ENCODE results near the gene SLC25A29.

The SLC25A29 gene

GRCh38 chr14:100330388-100330931 lies 24.2 kb upstream of the SLC25A29 start:
- no peak for DNase-seq (ENCODE audit: low read depth, low spot score)
- no peaks in the 10 kb centered on the region for H3K4me1 ChIP-seq (ENCODE audit: control insufficient read depth, insufficient read depth, low read length)
- H3K9me3 ChIP-seq (ENCODE audit: control insufficient read depth, insufficient read depth, low read length) = no peaks in the 10 kb centered on the region
- WGBS (ENCODE audit: insufficient coverage, insufficient read length) = no CpG with 5 or more reads among the region's 13 CpGs
- H3K27me3 ChIP-seq (ENCODE audit: control insufficient read depth, insufficient read depth, low read length) = no peaks in the 10 kb centered on the region
- H3K27ac ChIP-seq (ENCODE audit: low read length) = no peak overlapping the region
- H3K4me3 ChIP-seq (ENCODE audit: low read length) = no peak overlapping the region
- H3K36me3 ChIP-seq (ENCODE audit: control insufficient read depth, insufficient read depth, low read length) = peaks cover 10% of the 10 kb centered on the region; the same call in 1 of the 2 replicates

- H3K9me3 ChIP-seq (ENCODE audit: control insufficient read depth, insufficient read depth, low read length) = no peaks in the 10 kb centered on the region
- DNase-seq (ENCODE audit: low read depth, low spot score) = no peak
- H3K4me1 ChIP-seq (ENCODE audit: control insufficient read depth, insufficient read depth, low read length) = no peaks in the 10 kb centered on the region
- H3K27me3 ChIP-seq (ENCODE audit: control insufficient read depth, insufficient read depth, low read length) = no peaks in the 10 kb centered on the region
- H3K4me3 ChIP-seq (ENCODE audit: low read length) = no peak overlapping the region
- peaks cover 9% of the 10 kb centered on the region; the same call in 1 of the 2 replicates for H3K36me3 ChIP-seq (ENCODE audit: control insufficient read depth, insufficient read depth, low read length)
- H3K27ac ChIP-seq (ENCODE audit: low read length) = no peak overlapping the region
- no CpG with 5 or more reads among the region's 11 CpGs for WGBS (ENCODE audit: insufficient coverage, insufficient read length)
Measured at GRCh38 chr14:100330007-100330344, 23.7 kb upstream of the SLC25A29 start.

- no peak for DNase-seq (ENCODE audit: low read depth, low spot score)
- 0 out of 2 replicates have a peak, but pooled peaks cover 6% of the 10 kb centered on the region for H3K36me3 ChIP-seq (ENCODE audit: control insufficient read depth, insufficient read depth, low read length)
- WGBS (ENCODE audit: insufficient coverage, insufficient read length) = no CpG with 5 or more reads among the region's 36 CpGs
- no peak overlapping the region for H3K4me3 ChIP-seq (ENCODE audit: low read length)
- H3K4me1 ChIP-seq (ENCODE audit: control insufficient read depth, insufficient read depth, low read length) = no peaks in the 10 kb centered on the region
- no peak overlapping the region for H3K27ac ChIP-seq (ENCODE audit: low read length)
- no peaks in the 10 kb centered on the region for H3K27me3 ChIP-seq (ENCODE audit: control insufficient read depth, insufficient read depth, low read length)
- H3K9me3 ChIP-seq (ENCODE audit: control insufficient read depth, insufficient read depth, low read length) = no peaks in the 10 kb centered on the region
Measured at GRCh38 chr14:100329233-100330006, 23.2 kb upstream of the SLC25A29 start.

GRCh38 chr14:100328495-100329163 lies 22.4 kb upstream of the SLC25A29 start:
- DNase-seq (ENCODE audit: low read depth, low spot score) = no peak
- H3K36me3 ChIP-seq (ENCODE audit: control insufficient read depth, insufficient read depth, low read length) = 0 out of 2 replicates have a peak, but pooled peaks cover 3% of the 10 kb centered on the region
- no peaks in the 10 kb centered on the region for H3K9me3 ChIP-seq (ENCODE audit: control insufficient read depth, insufficient read depth, low read length)
- no peaks in the 10 kb centered on the region for H3K27me3 ChIP-seq (ENCODE audit: control insufficient read depth, insufficient read depth, low read length)
- H3K27ac ChIP-seq (ENCODE audit: low read length) = no peak overlapping the region
- no CpG with 5 or more reads among the region's 32 CpGs for WGBS (ENCODE audit: insufficient coverage, insufficient read length)
- no peak overlapping the region for H3K4me3 ChIP-seq (ENCODE audit: low read length)
- H3K4me1 ChIP-seq (ENCODE audit: control insufficient read depth, insufficient read depth, low read length) = no peaks in the 10 kb centered on the region

GRCh38 chr14:100327128-100327527 lies 20.9 kb upstream of the SLC25A29 start:
- no CpG with 5 or more reads among the region's 24 CpGs for WGBS (ENCODE audit: insufficient coverage, insufficient read length)
- no peaks in the 10 kb centered on the region for H3K4me1 ChIP-seq (ENCODE audit: control insufficient read depth, insufficient read depth, low read length)
- H3K27ac ChIP-seq (ENCODE audit: low read length) = no peak overlapping the region
- no peaks in the 10 kb centered on the region for H3K9me3 ChIP-seq (ENCODE audit: control insufficient read depth, insufficient read depth, low read length)
- DNase-seq (ENCODE audit: low read depth, low spot score) = no peak
- H3K4me3 ChIP-seq (ENCODE audit: low read length) = no peak overlapping the region
- no peaks in the 10 kb centered on the region for H3K27me3 ChIP-seq (ENCODE audit: control insufficient read depth, insufficient read depth, low read length)
- H3K36me3 ChIP-seq (ENCODE audit: control insufficient read depth, insufficient read depth, low read length) = no peaks in the 10 kb centered on the region

- no peak for DNase-seq (ENCODE audit: low read depth, low spot score)
- H3K27me3 ChIP-seq (ENCODE audit: control insufficient read depth, insufficient read depth, low read length) = no peaks in the 10 kb centered on the region
- H3K36me3 ChIP-seq (ENCODE audit: control insufficient read depth, insufficient read depth, low read length) = no peaks in the 10 kb centered on the region
- H3K9me3 ChIP-seq (ENCODE audit: control insufficient read depth, insufficient read depth, low read length) = no peaks in the 10 kb centered on the region
- no peak overlapping the region for H3K4me3 ChIP-seq (ENCODE audit: low read length)
- no CpG with 5 or more reads among the region's 13 CpGs for WGBS (ENCODE audit: insufficient coverage, insufficient read length)
- H3K4me1 ChIP-seq (ENCODE audit: control insufficient read depth, insufficient read depth, low read length) = no peaks in the 10 kb centered on the region
- no peak overlapping the region for H3K27ac ChIP-seq (ENCODE audit: low read length)
Measured at GRCh38 chr14:100325958-100326357, 19.7 kb upstream of the SLC25A29 start.

- Histone ChIP-seq H3K9me3 (ENCODE audit: control insufficient read depth, insufficient read depth, low read length) (no peaks in the 10 kb centered on the region), H3K36me3 (ENCODE audit: control insufficient read depth, insufficient read depth, low read length) (no peaks in the 10 kb centered on the region), H3K4me1 (ENCODE audit: control insufficient read depth, insufficient read depth, low read length) (no peaks in the 10 kb centered on the region), H3K27ac (ENCODE audit: low read length) (no peak overlapping the region), H3K27me3 (ENCODE audit: control insufficient read depth, insufficient read depth, low read length) (no peaks in the 10 kb centered on the region), H3K4me3 (ENCODE audit: low read length) (no peak overlapping the region)
- DNase-seq (ENCODE audit: low read depth, low spot score) = no peak
- no CpG with 5 or more reads among the region's 17 CpGs for WGBS (ENCODE audit: insufficient coverage, insufficient read length)
Measured at GRCh38 chr14:100325231-100325632, 19.0 kb upstream of the SLC25A29 start.

- Histone ChIP-seq H3K4me1 (ENCODE audit: control insufficient read depth, insufficient read depth, low read length) (no peaks in the 10 kb centered on the region), H3K4me3 (ENCODE audit: low read length) (no peak overlapping the region), H3K9me3 (ENCODE audit: control insufficient read depth, insufficient read depth, low read length) (no peaks in the 10 kb centered on the region), H3K27ac (ENCODE audit: low read length) (no peak overlapping the region), H3K36me3 (ENCODE audit: control insufficient read depth, insufficient read depth, low read length) (no peaks in the 10 kb centered on the region), H3K27me3 (ENCODE audit: control insufficient read depth, insufficient read depth, low read length) (no peaks in the 10 kb centered on the region)
- no CpG with 5 or more reads among the region's 8 CpGs for WGBS (ENCODE audit: insufficient coverage, insufficient read length)
- no peak for DNase-seq (ENCODE audit: low read depth, low spot score)
Measured at GRCh38 chr14:100323942-100324307, 17.7 kb upstream of the SLC25A29 start.

- Histone ChIP-seq H3K4me3 (ENCODE audit: low read length) (no peak within 1 kb of the TSS), H3K4me1 (ENCODE audit: control insufficient read depth, insufficient read depth, low read length) (no peaks in the 10 kb centered on the region; the same call in 1 of the 2 replicates), H3K36me3 (ENCODE audit: control insufficient read depth, insufficient read depth, low read length) (no peaks in the 10 kb centered on the region), H3K27ac (ENCODE audit: low read length) (no peak within 1 kb of the TSS), H3K9me3 (ENCODE audit: control insufficient read depth, insufficient read depth, low read length) (no peaks in the 10 kb centered on the region), H3K27me3 (ENCODE audit: control insufficient read depth, insufficient read depth, low read length) (no peaks in the 10 kb centered on the region)
- WGBS (ENCODE audit: insufficient coverage, insufficient read length) = no CpG with 5 or more reads among the region's 16 CpGs
- no peak for DNase-seq (ENCODE audit: low read depth, low spot score)
Measured at GRCh38 chr14:100323121-100323941, 17.1 kb upstream of the SLC25A29 start, which contains the start of gene SLC25A47. Gene SLC25A47, plus strand, starts transcription at chr14:100323339. Its CDS starts 76 bp downstream, at chr14:100323415.

All from iPS DF 6.9 (cell line).